Panc1 (cell line): ENCODE measurements around the gene TAF11.

Source experiments
- CTCF ChIP-seq: fragments of 450-650 bp; IDR thresholded peaks from 2 replicates; pipeline ENCODE4 v1.5.1; 2017; ENCODE audit warnings: mild to moderate bottlenecking
- POLR2AphosphoS5 ChIP-seq: IDR thresholded peaks from 2 replicates; pipeline ENCODE4 v1.6.1; 2012; ENCODE audit warnings: mild to moderate bottlenecking, low read depth, low read length, moderate library complexity
- SIN3A ChIP-seq: IDR thresholded peaks from 2 replicates; pipeline ENCODE4 v1.6.1; 2012; ENCODE audit warnings: low read depth, mild to moderate bottlenecking, low read length, moderate library complexity, borderline replicate concordance; ENCODE audit not compliant: insufficient read depth
- TCF7L2 ChIP-seq: IDR thresholded peaks from 2 replicates; pipeline ENCODE4 v1.6.1; 2011; ENCODE audit warnings: mild to moderate bottlenecking, low read depth, low read length, inconsistent platforms

GRCh38 chr6:34897716-34898115, 9.9 kb upstream of the TAF11 start:
- TF ChIP-seq CTCF, result no peak
- no peak for TF ChIP-seq TCF7L2
- no peak for TF ChIP-seq POLR2AphosphoS5
- TF ChIP-seq SIN3A, result no peak
